IMR-90 (cell line): Measurements from ENCODE around the gene TBC1D16. TPM values are rescaled to one million over a fixed set of nuclear protein-coding genes. Genes with fewer than 3 reads are reported as not detected.

Experiments
- ATAC-seq: fragments of 200-7000 bp; cut with Tn5 transposase; 2 replicates; pipeline ENCODE4 v1.9.1; 2020; ENCODE audit warnings: low read depth, mild to moderate bottlenecking, moderate library complexity
- BruUV-seq: library from RNA; stranded (reverse); fragments of 400-500 nt; replicated peaks from 2 replicates; lab custom pipeline; 2021; lab: Mats Ljungman, UMichigan
- CTCF ChIA-PET: fragments of 300-600 bp; formaldehyde crosslinking; extraction: SDS; loops from one replicate; lab custom pipeline; 2021; ENCODE audit warnings: antibody characterized with exemption; lab: Yijun Ruan, JAX
- POLR2A ChIA-PET: fragments of 300-600 bp; sonication (Branson Sonifier 250); formaldehyde crosslinking; loops from one replicate; lab custom pipeline; 2022; ENCODE audit warnings: antibody characterized with exemption; ENCODE audit not compliant: unreplicated experiment; lab: Charles Lee
- DNase-seq: peaks from one replicate; pipeline ENCODE4 v3.0.0; 2013
- H2AFZ ChIP-seq: replicated peaks from 2 replicates; pipeline ENCODE3; 2013; ENCODE audit warnings: low read length, mild to moderate bottlenecking; ENCODE audit not compliant: poor library complexity
- H2AK5ac ChIP-seq: 2 replicates; pipeline ENCODE4 v1.6.1; 2013; ENCODE audit warnings: low read depth, low read length, inconsistent platforms
- H2AK9ac ChIP-seq: replicated peaks from 2 replicates; pipeline ENCODE3; 2013; ENCODE audit warnings: mild to moderate bottlenecking, low read depth, low read length, moderate library complexity; ENCODE audit not compliant: poor library complexity
- H2BK120ac ChIP-seq: 2 replicates; pipeline ENCODE4 v1.6.1; 2013; ENCODE audit warnings: low read depth, low read length, inconsistent platforms
- H2BK15ac ChIP-seq: 3 replicates; pipeline ENCODE4 v1.6.1; 2013; ENCODE audit warnings: low read depth, low read length, inconsistent platforms
- H2BK20ac ChIP-seq: 2 replicates; pipeline ENCODE4 v1.6.1; 2013; ENCODE audit warnings: low read depth, mild to moderate bottlenecking, inconsistent platforms, low read length, moderate library complexity
- H2BK5ac ChIP-seq: 2 replicates; pipeline ENCODE4 v1.6.1; 2013; ENCODE audit warnings: mild to moderate bottlenecking, low read depth, low read length, inconsistent platforms; ENCODE audit not compliant: poor library complexity, severe bottlenecking
- H3K14ac ChIP-seq: replicated peaks from 2 replicates; pipeline ENCODE4 v1.6.1; 2013; ENCODE audit warnings: low read depth, low read length, inconsistent platforms
- H3K18ac ChIP-seq: 2 replicates; pipeline ENCODE4 v1.6.1; 2013; ENCODE audit warnings: low read depth, low read length, control low read depth
- H3K23ac ChIP-seq: 2 replicates; pipeline ENCODE4 v1.6.1; 2013; ENCODE audit warnings: low read depth, low read length, inconsistent platforms
- H3K27ac ChIP-seq: 2 replicates; pipeline ENCODE4 v1.5.1; 2013; ENCODE audit warnings: mild to moderate bottlenecking, control low read depth, low read length; ENCODE audit not compliant: insufficient read depth
- H3K27me3 ChIP-seq: 2 replicates; pipeline ENCODE4 v1.6.1; 2013; ENCODE audit warnings: low read length; ENCODE audit not compliant: control insufficient read depth, insufficient read depth
- H3K36me3 ChIP-seq: 2 replicates; pipeline ENCODE4 v1.6.1; 2013; ENCODE audit warnings: low read length, mixed read lengths; ENCODE audit not compliant: control insufficient read depth, insufficient read depth
- H3K4ac ChIP-seq: 2 replicates; pipeline ENCODE4 v1.6.1; 2013; ENCODE audit warnings: low read depth, low read length, inconsistent platforms
- H3K4me1 ChIP-seq: 2 replicates; pipeline ENCODE4 v1.6.1; 2013; ENCODE audit warnings: low read length, mixed read lengths; ENCODE audit not compliant: control insufficient read depth, insufficient read depth
- H3K4me2 ChIP-seq: 2 replicates; pipeline ENCODE4 v1.6.1; 2013; ENCODE audit warnings: low read depth, mild to moderate bottlenecking, control low read depth, low read length, moderate library complexity
- H3K4me3 ChIP-seq: 2 replicates; pipeline ENCODE4 v1.5.1; 2013; ENCODE audit warnings: low read depth, mild to moderate bottlenecking, control low read depth, low read length, moderate library complexity; ENCODE audit not compliant: insufficient read depth
- H3K56ac ChIP-seq: 2 replicates; pipeline ENCODE4 v1.6.1; 2013; ENCODE audit warnings: low read length, inconsistent platforms; ENCODE audit not compliant: insufficient read depth; ENCODE audit errors: extremely low read depth
- H3K79me1 ChIP-seq, 2 experiments: 2 replicates each; pipeline ENCODE4 v1.6.1; 2013; ENCODE audit warnings: low read length in 2 of 2, inconsistent platforms in 1 of 2, low read depth in 1 of 2
- H3K9ac ChIP-seq: 2 replicates; pipeline ENCODE4 v1.6.1; 2013; ENCODE audit warnings: low read depth, low read length, control low read depth
- H3K9me1 ChIP-seq: 2 replicates; pipeline ENCODE4 v1.6.1; 2013; ENCODE audit warnings: low read length, inconsistent platforms; ENCODE audit not compliant: insufficient read depth
- H3K9me3 ChIP-seq: 2 replicates; pipeline ENCODE4 v1.6.1; 2013; ENCODE audit warnings: low read length; ENCODE audit not compliant: control insufficient read depth, insufficient read depth
- H4K20me1 ChIP-seq: 2 replicates; pipeline ENCODE4 v1.6.1; 2013; ENCODE audit warnings: low read length, inconsistent platforms; ENCODE audit not compliant: insufficient read depth
- H4K5ac ChIP-seq: 2 replicates; pipeline ENCODE4 v1.6.1; 2013; ENCODE audit warnings: mild to moderate bottlenecking, low read depth, low read length, control low read depth
- H4K8ac ChIP-seq, 2 experiments: 2 replicates each; pipeline ENCODE4 v1.6.1; 2013; ENCODE audit warnings: low read depth in 2 of 2, low read length in 2 of 2, control low read depth in 1 of 2, inconsistent platforms in 1 of 2
- H4K91ac ChIP-seq: 2 replicates; pipeline ENCODE4 v1.6.1; 2013; ENCODE audit warnings: low read depth, low read length, inconsistent platforms; ENCODE audit not compliant: insufficient read depth
- BHLHE40 ChIP-seq: fragments of 150-350 bp; IDR thresholded peaks from 2 replicates; pipeline ENCODE4 v1.6.1; 2016; ENCODE audit warnings: mild to moderate bottlenecking, low read depth, low read length
- CEBPB ChIP-seq: IDR thresholded peaks from 2 replicates; pipeline ENCODE4 v1.6.1; 2012; ENCODE audit warnings: low read depth, low read length, improper control_type of control experiment
- CHD1 ChIP-seq: IDR thresholded peaks from 2 replicates; pipeline ENCODE4 v1.6.1; 2012; ENCODE audit warnings: low read depth, low read length, improper control_type of control experiment
- FOS ChIP-seq: fragments of 150-350 bp; IDR thresholded peaks from 2 replicates; pipeline ENCODE4 v1.6.1; 2016; ENCODE audit warnings: low read depth, low read length
- MAFK ChIP-seq: IDR thresholded peaks from 2 replicates; pipeline ENCODE4 v1.6.1; 2012; ENCODE audit warnings: low read depth, low read length, improper control_type of control experiment
- MAZ ChIP-seq: IDR thresholded peaks from 2 replicates; pipeline ENCODE4 v1.6.1; 2012; ENCODE audit warnings: low read depth, mild to moderate bottlenecking, low read length, improper control_type of control experiment, moderate library complexity, borderline replicate concordance
- MXI1 ChIP-seq: IDR thresholded peaks from 2 replicates; pipeline ENCODE4 v1.6.1; 2012; ENCODE audit warnings: low read depth, mild to moderate bottlenecking, low read length, moderate library complexity, borderline replicate concordance
- NFE2L2 ChIP-seq: fragments of 150-350 bp; IDR thresholded peaks from 2 replicates; pipeline ENCODE4 v1.6.1; 2016; ENCODE audit warnings: low read depth, mild to moderate bottlenecking, low read length
- POLR2A ChIP-seq: IDR thresholded peaks from 2 replicates; pipeline ENCODE4 v1.6.1; 2012; ENCODE audit warnings: mild to moderate bottlenecking, low read depth, low read length
- RAD21 ChIP-seq: IDR thresholded peaks from 2 replicates; pipeline ENCODE4 v1.6.1; 2012; ENCODE audit warnings: low read length, improper control_type of control experiment
- RCOR1 ChIP-seq: IDR thresholded peaks from 2 replicates; pipeline ENCODE4 v1.6.1; 2012; ENCODE audit warnings: mild to moderate bottlenecking, low read length, improper control_type of control experiment; ENCODE audit not compliant: insufficient replicate concordance
- RFX5 ChIP-seq: IDR thresholded peaks from 2 replicates; pipeline ENCODE4 v1.8.0; 2012; ENCODE audit warnings: low read depth, mild to moderate bottlenecking, low read length, moderate library complexity
- SMC3 ChIP-seq: fragments of 150-350 bp; IDR thresholded peaks from 2 replicates; pipeline ENCODE4 v1.6.1; 2016; ENCODE audit warnings: low read depth, mild to moderate bottlenecking, antibody characterized with exemption, low read length, moderate library complexity
- WGBS, 2 experiments: methylation state at CpG; one replicate each; pipeline versions ENCODE4 v1.1.5 to v1.1.7; 2013; ENCODE audit warnings: missing lambda C conversion rate in 2 of 2; ENCODE audit not compliant: insufficient read length in 1 of 2; ENCODE audit errors: extremely low coverage in 2 of 2; 5-methylcytosine and 5-hydroxymethylcytosine counted together
- dilution Hi-C: fragments of 300-500 bp; cut with HindIII; formaldehyde crosslinking; loops from one replicate; pipeline ENCODE4 v1.14.3; 2018; ENCODE audit warnings: low sequenced_read_pairs; ENCODE audit not compliant: unreplicated experiment
- in situ Hi-C: fragments of 300-500 bp; cut with MboI; formaldehyde crosslinking; loops from 3 replicates; pipeline ENCODE4 v1.14.3; 2019; ENCODE audit warnings: low sequenced_read_pairs, inconsistent platforms, mixed read lengths
- intact Hi-C: fragments of 100-400 bp; cut with micrococcal nuclease; formaldehyde crosslinking; loops from 2 replicates; pipeline ENCODE4 v1.10.0; 2022
- polyA plus RNA-seq, 3 experiments: library from polyadenylated mRNA; depleted of rRNA; stranded (reverse); fragments of >200 nt; gene quantifications; 2 replicates each; pipeline ENCODE4 v1.2.3, GENCODE V29; 2012; ENCODE audit warnings: low replicate concordance in 1 of 3
- total RNA-seq: library from RNA; depleted of rRNA; stranded (reverse); fragments of >200 nt; gene quantifications from 2 replicates; pipeline ENCODE4 v1.2.3, GENCODE V29; 2012
- TF ChIP-seq, protein P1 (sequence below): conservative IDR thresholded peaks from 2 replicates; pipeline ENCODE4 v1.5.1; 2012; ENCODE audit warnings: mild to moderate bottlenecking, low read depth, low read length, improper control_type of control experiment
- TF ChIP-seq, protein P2 (sequence below): fragments of 150-350 bp; IDR thresholded peaks from 2 replicates; pipeline ENCODE4 v1.6.1; 2017; ENCODE audit warnings: mild to moderate bottlenecking, antibody characterized with exemption, low read length, low read depth
- TF ChIP-seq, protein P3 (sequence below): fragments of 150-350 bp; IDR thresholded peaks from 2 replicates; pipeline ENCODE4 v1.6.1; 2016; ENCODE audit warnings: low read depth, mild to moderate bottlenecking, low read length, moderate library complexity, borderline replicate concordance

Gene TBC1D16
- total and polyA plus RNA-seq, 2 of the 4 experiments (the other 2 are of a cell fraction) = 10.1 to 16.7 TPM

DNA sequence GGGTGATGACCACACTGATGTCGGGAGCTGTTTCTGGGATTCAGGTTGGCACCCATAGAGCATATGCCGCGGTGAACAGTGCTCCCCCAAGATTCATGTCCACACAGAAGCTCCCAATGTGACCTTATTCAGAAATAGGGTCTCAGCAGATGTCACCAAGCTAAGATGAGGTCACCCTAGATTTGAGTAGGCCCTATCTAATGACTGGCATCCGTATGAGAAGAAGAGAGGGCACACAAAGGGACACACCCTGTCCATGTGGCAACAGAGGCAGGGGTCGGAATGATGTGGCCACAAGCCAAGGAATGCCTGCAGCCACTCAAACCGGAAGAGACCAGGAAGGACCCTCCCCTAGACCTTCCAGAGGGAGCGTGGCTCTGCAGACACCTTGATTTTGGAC lies 35.5 kb downstream of the TBC1D16 start:
- CTCF ChIA-PET = interaction anchor here (0.6 kb wide), 1 partner anchor 69 kb away, joined by 3 read pairs; no protein-coding TSS in a partner anchor

More for the DNA sequence above, 35.5 kb downstream of the TBC1D16 start:
- Histone ChIP-seq H3K4me2 (no peak overlapping the region), H2BK120ac (no peak overlapping the region), H3K9ac (no peak overlapping the region), H3K4ac (no peak overlapping the region), H4K5ac (no peak overlapping the region), H2AK5ac (no peak overlapping the region), H3K56ac (no peak overlapping the region), H4K8ac (no peak overlapping the region), H3K18ac (no peak overlapping the region), H4K91ac (no peak overlapping the region), H2BK20ac (no peak overlapping the region), H4K20me1 (no peaks in the 10 kb centered on the region), H3K4me3 (no peak overlapping the region), H2BK15ac (no peak overlapping the region), H2AFZ (no peak overlapping the region), H3K9me3 (no peaks in the 10 kb centered on the region), H3K36me3 (peaks cover 14% of the 10 kb centered on the region), H3K27me3 (no peaks in the 10 kb centered on the region), H3K23ac (no peak overlapping the region), H3K4me1 (no peaks in the 10 kb centered on the region), H2AK9ac (no peak overlapping the region), H3K27ac (no peak overlapping the region), H3K14ac (no peak overlapping the region), H3K9me1 (no peaks in the 10 kb centered on the region), H3K79me1 (peaks cover 9 to 13% of the 10 kb centered on the region in 2 experiments; a peak in 2 of 4 replicates), H2BK5ac (no peak overlapping the region)
- dilution Hi-C loops (no loop called here), intact Hi-C loops (no loop called here), in situ Hi-C loops (no loop called here)
- no TSS peak for BruUV-seq
- POLR2A ChIA-PET = no interaction called here
- DNase-seq (no peak), ATAC-seq (no peak)
- 95% methylated on average over 3 of the region's 7 CpGs; no CpG with 5 or more reads in 1 of the 2 experiments for WGBS, 2 experiments
- TF ChIP-seq NFE2L2 (no peak), MXI1 (no peak), CHD1 (no peak), RAD21 (no peak), FOS (no peak), CEBPB (no peak), SMC3 (no peak), RCOR1 (no peak), RFX5 (no peak), MAFK (no peak), BHLHE40 (no peak), MAZ (no peak), POLR2A (no peak)
- TF ChIP-seq, protein P1, sequence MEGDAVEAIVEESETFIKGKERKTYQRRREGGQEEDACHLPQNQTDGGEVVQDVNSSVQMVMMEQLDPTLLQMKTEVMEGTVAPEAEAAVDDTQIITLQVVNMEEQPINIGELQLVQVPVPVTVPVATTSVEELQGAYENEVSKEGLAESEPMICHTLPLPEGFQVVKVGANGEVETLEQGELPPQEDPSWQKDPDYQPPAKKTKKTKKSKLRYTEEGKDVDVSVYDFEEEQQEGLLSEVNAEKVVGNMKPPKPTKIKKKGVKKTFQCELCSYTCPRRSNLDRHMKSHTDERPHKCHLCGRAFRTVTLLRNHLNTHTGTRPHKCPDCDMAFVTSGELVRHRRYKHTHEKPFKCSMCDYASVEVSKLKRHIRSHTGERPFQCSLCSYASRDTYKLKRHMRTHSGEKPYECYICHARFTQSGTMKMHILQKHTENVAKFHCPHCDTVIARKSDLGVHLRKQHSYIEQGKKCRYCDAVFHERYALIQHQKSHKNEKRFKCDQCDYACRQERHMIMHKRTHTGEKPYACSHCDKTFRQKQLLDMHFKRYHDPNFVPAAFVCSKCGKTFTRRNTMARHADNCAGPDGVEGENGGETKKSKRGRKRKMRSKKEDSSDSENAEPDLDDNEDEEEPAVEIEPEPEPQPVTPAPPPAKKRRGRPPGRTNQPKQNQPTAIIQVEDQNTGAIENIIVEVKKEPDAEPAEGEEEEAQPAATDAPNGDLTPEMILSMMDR = no peak
- TF ChIP-seq, protein P2, sequence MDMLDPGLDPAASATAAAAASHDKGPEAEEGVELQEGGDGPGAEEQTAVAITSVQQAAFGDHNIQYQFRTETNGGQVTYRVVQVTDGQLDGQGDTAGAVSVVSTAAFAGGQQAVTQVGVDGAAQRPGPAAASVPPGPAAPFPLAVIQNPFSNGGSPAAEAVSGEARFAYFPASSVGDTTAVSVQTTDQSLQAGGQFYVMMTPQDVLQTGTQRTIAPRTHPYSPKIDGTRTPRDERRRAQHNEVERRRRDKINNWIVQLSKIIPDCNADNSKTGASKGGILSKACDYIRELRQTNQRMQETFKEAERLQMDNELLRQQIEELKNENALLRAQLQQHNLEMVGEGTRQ = no peak
- TF ChIP-seq, protein P3, sequence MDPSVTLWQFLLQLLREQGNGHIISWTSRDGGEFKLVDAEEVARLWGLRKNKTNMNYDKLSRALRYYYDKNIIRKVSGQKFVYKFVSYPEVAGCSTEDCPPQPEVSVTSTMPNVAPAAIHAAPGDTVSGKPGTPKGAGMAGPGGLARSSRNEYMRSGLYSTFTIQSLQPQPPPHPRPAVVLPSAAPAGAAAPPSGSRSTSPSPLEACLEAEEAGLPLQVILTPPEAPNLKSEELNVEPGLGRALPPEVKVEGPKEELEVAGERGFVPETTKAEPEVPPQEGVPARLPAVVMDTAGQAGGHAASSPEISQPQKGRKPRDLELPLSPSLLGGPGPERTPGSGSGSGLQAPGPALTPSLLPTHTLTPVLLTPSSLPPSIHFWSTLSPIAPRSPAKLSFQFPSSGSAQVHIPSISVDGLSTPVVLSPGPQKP = no peak
